ENCODE measurements around the gene MAJIN.
A peak's percentile ranks its signal among the peaks of the same experiment; 100 is the strongest.
"Not testable (repeated sequence)": the region's sequence is repeated elsewhere in the genome, so short reads cannot be mapped to it uniquely, and the experiment has no call there.

The MAJIN gene

GRCh38 chr11:65008016-65008415 lies 36.1 kb upstream of the MAJIN start:
- no peaks in the 10 kb centered on the region for H3K79me1 ChIP-seq (ENCODE audit: low read length)
- no peak overlapping the region for H3K4me2 ChIP-seq (ENCODE audit: low read length)
- no peak overlapping the region for H2BK5ac ChIP-seq (ENCODE audit: low read length)
- no peak overlapping the region for H4K8ac ChIP-seq (ENCODE audit: low read depth, low read length)
- H3K4me1 ChIP-seq (ENCODE audit: control insufficient read depth, low read depth, low read length): no peaks in the 10 kb centered on the region
- no CpG with 5 or more reads among the region's 7 CpGs for WGBS (ENCODE audit: extremely low coverage, insufficient coverage, low lambda C conversion rate)
- H3K18ac ChIP-seq (ENCODE audit: low read length): no peak overlapping the region
- no peak overlapping the region for H3K9ac ChIP-seq (ENCODE audit: low read length)
- no peak overlapping the region for H4K5ac ChIP-seq (ENCODE audit: low read length)
- H3K56ac ChIP-seq (ENCODE audit: low read length): no peak overlapping the region
- no peak for DNase-seq
- H3K4ac ChIP-seq (ENCODE audit: low read depth, low read length): no peak overlapping the region
- no peak overlapping the region for H2AK5ac ChIP-seq (ENCODE audit: low read length)
- no peak overlapping the region for H2BK120ac ChIP-seq (ENCODE audit: low read depth, low read length)
- H3K36me3 ChIP-seq (ENCODE audit: control insufficient read depth, insufficient read depth, low read length): no peaks in the 10 kb centered on the region
- no peak overlapping the region for H3K27ac ChIP-seq (ENCODE audit: low read depth, low read length)
- H3K23ac ChIP-seq (ENCODE audit: low read length): no peak overlapping the region
- no peak overlapping the region for H3K4me3 ChIP-seq (ENCODE audit: low read length)
- H3K79me2 ChIP-seq (ENCODE audit: control insufficient read depth, insufficient read depth, low read length): no peaks in the 10 kb centered on the region
- no peak overlapping the region for H2BK15ac ChIP-seq (replicated peaks; ENCODE audit: low read depth)
- H3K27me3 ChIP-seq (ENCODE audit: insufficient read depth, low read length, poor library complexity): no peaks in the 10 kb centered on the region

GRCh38 chr11:65003968-65004367 lies 32.1 kb upstream of the MAJIN start:
- not testable (repeated sequence) for H3K79me2 ChIP-seq (ENCODE audit: control insufficient read depth, insufficient read depth, low read length); H3K56ac ChIP-seq (ENCODE audit: low read length); H3K4ac ChIP-seq (ENCODE audit: low read depth, low read length); H3K36me3 ChIP-seq (ENCODE audit: control insufficient read depth, insufficient read depth, low read length); H3K9ac ChIP-seq (ENCODE audit: low read length); H4K8ac ChIP-seq (ENCODE audit: low read depth, low read length); H2BK15ac ChIP-seq (replicated peaks; ENCODE audit: low read depth); H3K27me3 ChIP-seq (ENCODE audit: insufficient read depth, low read length, poor library complexity); H3K4me3 ChIP-seq (ENCODE audit: low read length); H3K18ac ChIP-seq (ENCODE audit: low read length); H3K23ac ChIP-seq (ENCODE audit: low read length); H3K27ac ChIP-seq (ENCODE audit: low read depth, low read length); H4K5ac ChIP-seq (ENCODE audit: low read length); DNase-seq; H2BK120ac ChIP-seq (ENCODE audit: low read depth, low read length); H2AK5ac ChIP-seq (ENCODE audit: low read length); H3K79me1 ChIP-seq (ENCODE audit: low read length); H2BK5ac ChIP-seq (ENCODE audit: low read length); H3K4me2 ChIP-seq (ENCODE audit: low read length); H3K4me1 ChIP-seq (ENCODE audit: control insufficient read depth, low read depth, low read length)
- WGBS (ENCODE audit: extremely low coverage, insufficient coverage, low lambda C conversion rate): no CpG with 5 or more reads among the region's 3 CpGs

- H4K8ac ChIP-seq (ENCODE audit: low read depth, low read length): no peak overlapping the region
- H3K23ac ChIP-seq (ENCODE audit: low read length): no peak overlapping the region
- no peaks in the 10 kb centered on the region for H3K4me1 ChIP-seq (ENCODE audit: control insufficient read depth, low read depth, low read length)
- no peak overlapping the region for H4K5ac ChIP-seq (ENCODE audit: low read length)
- no peak overlapping the region for H3K4me3 ChIP-seq (ENCODE audit: low read length)
- H3K4me2 ChIP-seq (ENCODE audit: low read length): no peak overlapping the region
- no peaks in the 10 kb centered on the region for H3K27me3 ChIP-seq (ENCODE audit: insufficient read depth, low read length, poor library complexity)
- no peak overlapping the region for H3K56ac ChIP-seq (ENCODE audit: low read length)
- H3K9ac ChIP-seq (ENCODE audit: low read length): no peak overlapping the region
- no peaks in the 10 kb centered on the region for H3K79me1 ChIP-seq (ENCODE audit: low read length)
- no peaks in the 10 kb centered on the region for H3K79me2 ChIP-seq (ENCODE audit: control insufficient read depth, insufficient read depth, low read length)
- H3K4ac ChIP-seq (ENCODE audit: low read depth, low read length): no peak overlapping the region
- WGBS (ENCODE audit: extremely low coverage, insufficient coverage, low lambda C conversion rate): no CpG with 5 or more reads among the region's 7 CpGs
- no peak overlapping the region for H2BK120ac ChIP-seq (ENCODE audit: low read depth, low read length)
- no peak overlapping the region for H3K18ac ChIP-seq (ENCODE audit: low read length)
- no peaks in the 10 kb centered on the region for H3K36me3 ChIP-seq (ENCODE audit: control insufficient read depth, insufficient read depth, low read length)
- DNase-seq: peak; percentile 40
- no peak overlapping the region for H2BK15ac ChIP-seq (replicated peaks; ENCODE audit: low read depth)
- no peak overlapping the region for H3K27ac ChIP-seq (ENCODE audit: low read depth, low read length)
- no peak overlapping the region for H2BK5ac ChIP-seq (ENCODE audit: low read length)
- H2AK5ac ChIP-seq (ENCODE audit: low read length): no peak overlapping the region
Measured at GRCh38 chr11:65003282-65003681, 31.4 kb upstream of the MAJIN start.

GRCh38 chr11:65002706-65003105 lies 30.8 kb upstream of the MAJIN start:
- WGBS (ENCODE audit: extremely low coverage, insufficient coverage, low lambda C conversion rate): no CpG with 5 or more reads among the region's 5 CpGs
- Histone ChIP-seq H2AK5ac (ENCODE audit: low read length) (no peak overlapping the region), H3K27me3 (ENCODE audit: insufficient read depth, low read length, poor library complexity) (no peaks in the 10 kb centered on the region), H3K9ac (ENCODE audit: low read length) (no peak overlapping the region), H2BK5ac (ENCODE audit: low read length) (no peak overlapping the region), H3K79me1 (ENCODE audit: low read length) (no peaks in the 10 kb centered on the region), H3K4me3 (ENCODE audit: low read length) (no peak overlapping the region), H3K56ac (ENCODE audit: low read length) (no peak overlapping the region), H2BK15ac (replicated peaks; ENCODE audit: low read depth) (no peak overlapping the region), H3K36me3 (ENCODE audit: control insufficient read depth, insufficient read depth, low read length) (no peaks in the 10 kb centered on the region), H3K4ac (ENCODE audit: low read depth, low read length) (no peak overlapping the region), H3K23ac (ENCODE audit: low read length) (no peak overlapping the region), H3K27ac (ENCODE audit: low read depth, low read length) (no peak overlapping the region), H4K5ac (ENCODE audit: low read length) (no peak overlapping the region), H3K4me2 (ENCODE audit: low read length) (no peak overlapping the region), H3K4me1 (ENCODE audit: control insufficient read depth, low read depth, low read length) (no peaks in the 10 kb centered on the region), H4K8ac (ENCODE audit: low read depth, low read length) (no peak overlapping the region), H3K79me2 (ENCODE audit: control insufficient read depth, insufficient read depth, low read length) (no peaks in the 10 kb centered on the region), H2BK120ac (ENCODE audit: low read depth, low read length) (no peak overlapping the region), H3K18ac (ENCODE audit: low read length) (no peak overlapping the region)
- no peak for DNase-seq

- Histone ChIP-seq H3K23ac (ENCODE audit: low read length) (no peak overlapping the region), H2BK120ac (ENCODE audit: low read depth, low read length) (no peak overlapping the region), H3K4ac (ENCODE audit: low read depth, low read length) (no peak overlapping the region), H3K4me3 (ENCODE audit: low read length) (no peak overlapping the region), H3K79me2 (ENCODE audit: control insufficient read depth, insufficient read depth, low read length) (no peaks in the 10 kb centered on the region), H4K5ac (ENCODE audit: low read length) (no peak overlapping the region), H2AK5ac (ENCODE audit: low read length) (no peak overlapping the region), H3K27ac (ENCODE audit: low read depth, low read length) (no peak overlapping the region), H3K79me1 (ENCODE audit: low read length) (no peaks in the 10 kb centered on the region), H2BK5ac (ENCODE audit: low read length) (no peak overlapping the region), H2BK15ac (replicated peaks; ENCODE audit: low read depth) (no peak overlapping the region), H4K8ac (ENCODE audit: low read depth, low read length) (no peak overlapping the region), H3K56ac (ENCODE audit: low read length) (no peak overlapping the region), H3K18ac (ENCODE audit: low read length) (no peak overlapping the region), H3K36me3 (ENCODE audit: control insufficient read depth, insufficient read depth, low read length) (no peaks in the 10 kb centered on the region), H3K4me2 (ENCODE audit: low read length) (no peak overlapping the region), H3K9ac (ENCODE audit: low read length) (no peak overlapping the region), H3K27me3 (ENCODE audit: insufficient read depth, low read length, poor library complexity) (no peaks in the 10 kb centered on the region), H3K4me1 (ENCODE audit: control insufficient read depth, low read depth, low read length) (peaks cover 2% of the 10 kb centered on the region)
- WGBS (ENCODE audit: extremely low coverage, insufficient coverage, low lambda C conversion rate): no CpG with 5 or more reads among the region's 1 CpG
- no peak for DNase-seq
Measured at GRCh38 chr11:64999478-64999877, 27.6 kb upstream of the MAJIN start.

- H2AK5ac ChIP-seq (ENCODE audit: low read length): no peak overlapping the region
- H3K4ac ChIP-seq (ENCODE audit: low read depth, low read length): no peak overlapping the region
- H3K79me1 ChIP-seq (ENCODE audit: low read length): no peaks in the 10 kb centered on the region
- no peak overlapping the region for H3K4me3 ChIP-seq (ENCODE audit: low read length)
- no peak for DNase-seq
- H3K4me2 ChIP-seq (ENCODE audit: low read length): no peak overlapping the region
- H4K5ac ChIP-seq (ENCODE audit: low read length): no peak overlapping the region
- H3K9ac ChIP-seq (ENCODE audit: low read length): no peak overlapping the region
- H3K56ac ChIP-seq (ENCODE audit: low read length): no peak overlapping the region
- H3K27ac ChIP-seq (ENCODE audit: low read depth, low read length): no peak overlapping the region
- no peaks in the 10 kb centered on the region for H3K27me3 ChIP-seq (ENCODE audit: insufficient read depth, low read length, poor library complexity)
- no peak overlapping the region for H2BK120ac ChIP-seq (ENCODE audit: low read depth, low read length)
- no peaks in the 10 kb centered on the region for H3K79me2 ChIP-seq (ENCODE audit: control insufficient read depth, insufficient read depth, low read length)
- no CpG with 5 or more reads among the region's 9 CpGs for WGBS (ENCODE audit: extremely low coverage, insufficient coverage, low lambda C conversion rate)
- H3K18ac ChIP-seq (ENCODE audit: low read length): no peak overlapping the region
- H2BK15ac ChIP-seq (replicated peaks; ENCODE audit: low read depth): no peak overlapping the region
- no peak overlapping the region for H4K8ac ChIP-seq (ENCODE audit: low read depth, low read length)
- no peak overlapping the region for H2BK5ac ChIP-seq (ENCODE audit: low read length)
- no peak overlapping the region for H3K23ac ChIP-seq (ENCODE audit: low read length)
- no peaks in the 10 kb centered on the region for H3K36me3 ChIP-seq (ENCODE audit: control insufficient read depth, insufficient read depth, low read length)
- peaks cover 2% of the 10 kb centered on the region for H3K4me1 ChIP-seq (ENCODE audit: control insufficient read depth, low read depth, low read length)
Measured at GRCh38 chr11:64998690-64999431, 27.0 kb upstream of the MAJIN start.

Data from mesendoderm (in vitro differentiated cells).